B cell (primary cell): Measurements from ENCODE around the gene HLA-DPB1.

Experiments
- CTCF ChIP-seq: fragments of 200-600 bp; IDR thresholded peaks from one replicate; pipeline ENCODE4 v1.8.0; 2022; ENCODE audit warnings: antibody characterized with exemption, mild to moderate bottlenecking
- EZH2 ChIP-seq: IDR thresholded peaks from 2 replicates; pipeline ENCODE4 v1.6.1; 2012; ENCODE audit warnings: borderline replicate concordance, low read depth, mild to moderate bottlenecking, moderate library complexity, low read length; ENCODE audit not compliant: insufficient read depth, poor library complexity, severe bottlenecking

GRCh38 chr6:33040157-33040556, 35.6 kb upstream of the HLA-DPB1 start:
- TF ChIP-seq CTCF (no peak), EZH2 (no peak)
